CD4-positive, alpha-beta T cell (primary cell): ENCODE data around the gene HSPB6. TPM values are rescaled to one million over a fixed set of nuclear protein-coding genes. Genes with fewer than 3 reads are reported as not detected.

Experiments
- ATAC-seq: fragments of 200-7000 bp; cut with Tn5 transposase; one replicate; pipeline ENCODE4 v1.10.0; 2022; ENCODE audit warnings: mild to moderate bottlenecking; ENCODE audit not compliant: poor library complexity
- CTCF ChIA-PET: fragments of 350-600 bp; sonication (Branson Sonifier 250); formaldehyde crosslinking; loops from one replicate; lab custom pipeline; 2021; ENCODE audit warnings: antibody characterized with exemption, inconsistent platforms; lab: Charles Lee
- POLR2A ChIA-PET: fragments of 350-600 bp; sonication (Branson Sonifier 250); formaldehyde crosslinking; loops from one replicate; lab custom pipeline; 2021; ENCODE audit warnings: antibody characterized with exemption, inconsistent platforms; lab: Charles Lee
- DNase-seq, 14 experiments: peaks; one replicate each; pipeline ENCODE4 v3.0.0-alpha.2; 2013 to 2020; ENCODE audit warnings: mixed read lengths in 2 of 14
- H3K27ac ChIP-seq, 2 donors: one replicate each; pipeline versions ENCODE4 v1.5.1 to v1.7.0; 2013; ENCODE audit warnings: low read length in 2 of 2, low read depth in 1 of 2, mild to moderate bottlenecking in 1 of 2
- H3K27me3 ChIP-seq, 2 experiments: 1 replicate in 1 of 2; 2 replicates in 1 of 2; pipeline versions ENCODE4 v1.6.1 to v1.7.0; 2013; ENCODE audit warnings: low read length in 2 of 2, control low read depth in 1 of 2, mild to moderate bottlenecking in 1 of 2, moderate library complexity in 1 of 2; ENCODE audit not compliant: insufficient read depth in 2 of 2, control insufficient read depth in 1 of 2
- H3K36me3 ChIP-seq: one replicate; pipeline ENCODE4 v1.6.1; 2013; ENCODE audit warnings: low read length, control low read depth; ENCODE audit not compliant: insufficient read depth
- H3K4me1 ChIP-seq: one replicate; pipeline ENCODE4 v1.6.1; 2013; ENCODE audit warnings: low read length, control low read depth; ENCODE audit not compliant: insufficient read depth
- H3K4me3 ChIP-seq: one replicate; pipeline ENCODE4 v1.5.1; 2013; ENCODE audit warnings: mild to moderate bottlenecking, low read length, moderate library complexity
- H3K9me3 ChIP-seq, 2 experiments: 1 replicate in 1 of 2; 2 replicates in 1 of 2; pipeline versions ENCODE4 v1.6.1 to v1.7.0; 2013; ENCODE audit warnings: low read length in 2 of 2, mild to moderate bottlenecking in 2 of 2, control low read depth in 1 of 2, moderate library complexity in 1 of 2; ENCODE audit not compliant: control insufficient read depth in 1 of 2, insufficient read depth in 1 of 2
- H3K27ac Mint-ChIP-seq: one replicate; pipeline ENCODE4 v1.8.0; 2020; ENCODE audit warnings: mixed read lengths
- H3K27me3 Mint-ChIP-seq: one replicate; pipeline ENCODE4 v1.8.0; 2021; ENCODE audit warnings: mixed read lengths
- H3K36me3 Mint-ChIP-seq: one replicate; pipeline ENCODE4 v1.8.0; 2021; ENCODE audit warnings: low read depth, mixed read lengths
- H3K4me1 Mint-ChIP-seq: one replicate; pipeline ENCODE4 v1.8.0; 2021; ENCODE audit warnings: low read depth, mixed read lengths
- H3K4me3 Mint-ChIP-seq: one replicate; pipeline ENCODE4 v1.8.0; 2020; ENCODE audit warnings: mild to moderate bottlenecking, mixed read lengths
- H3K9me3 Mint-ChIP-seq: one replicate; pipeline ENCODE4 v1.8.0; 2020; ENCODE audit warnings: mixed read lengths
- CTCF ChIP-seq: fragments of 200-600 bp; IDR thresholded peaks from one replicate; pipeline ENCODE4 v1.8.0; 2022; ENCODE audit warnings: antibody characterized with exemption, mild to moderate bottlenecking
- intact Hi-C, 2 experiments: fragments of 100-400 bp; cut with DNase I in 1 of 2; cut with micrococcal nuclease in 1 of 2; formaldehyde crosslinking; loops; one replicate each; pipeline versions ENCODE4 v1.15.1 to v1.9.0; 2023 to 2025; cut with DNase I, micrococcal nuclease
- total RNA-seq, 174 experiments: library from RNA in 2 of 174; stranded (reverse) in 2 of 174; gene quantifications; one replicate each; pipeline ENCODE4 v1.2.3 and lab custom pipeline; 2021 to 2026

HSPB6 gene
- total RNA-seq, 2 experiments from 2014 or later = not detected

DNA sequence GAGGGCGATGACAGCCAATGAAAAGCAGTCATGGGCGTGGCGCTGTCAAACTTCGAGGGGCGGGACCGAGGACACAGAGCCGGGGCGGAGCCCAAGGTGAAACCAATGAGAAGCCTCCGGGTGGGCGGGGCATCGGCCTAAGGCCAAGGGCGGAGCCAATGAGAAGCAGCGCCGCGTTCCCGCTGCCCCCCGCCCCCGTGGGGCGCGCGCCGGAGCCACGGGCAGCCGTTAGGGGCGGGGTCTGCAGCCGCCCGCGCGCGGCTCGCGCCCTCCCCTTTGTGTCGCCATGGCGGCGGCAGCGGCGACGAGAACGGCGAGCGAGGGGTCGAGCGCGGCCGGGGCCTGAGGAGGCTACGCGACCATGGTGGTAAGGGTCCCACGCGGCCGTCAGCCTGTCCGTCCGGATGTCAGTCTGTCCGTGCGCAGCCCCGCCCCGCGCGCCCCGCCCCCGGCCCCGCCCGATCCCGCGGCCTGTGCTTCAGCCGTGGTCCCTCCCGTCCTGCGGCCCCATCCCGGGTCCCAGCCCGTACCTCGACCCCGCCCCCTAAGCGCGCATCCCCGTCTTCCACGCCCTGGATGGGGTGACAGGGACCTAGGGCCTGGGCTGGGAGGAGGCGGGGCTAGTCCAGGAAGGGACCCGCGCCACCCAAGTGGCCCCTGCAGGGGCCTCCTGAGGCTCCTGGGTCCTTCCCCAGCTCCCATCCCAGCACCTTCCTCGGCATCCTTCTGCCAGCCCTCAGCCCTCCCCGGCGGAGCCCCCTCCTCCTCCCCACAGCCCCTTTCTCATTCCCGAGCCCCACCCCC is 18.7 kb upstream of the HSPB6 start, which contains the start of gene ARHGAP33:
Gene ARHGAP33, plus strand, starts transcription at position 267 of the 804 bp plus-strand sequence. Its CDS starts 95 bp downstream, at position 362.
- H3K4me1 ChIP-seq = peaks cover 21% of the 10 kb centered on the region
- ChIA-PET POLR2A (interaction anchor here (1.3 kb wide), 1 partner anchor 31 kb away, joined by 4 read pairs; the partner anchor contains the start of gene U2AF1L4), CTCF (no interaction called here)
- ATAC-seq = peak; percentile 98
- intact Hi-C loops = loop anchor here (2.0 to 10.0 kb wide), 3 partner anchors 17 to 282 kb away; partner anchors contain the start of genes PROSER3 (in 2 of the 2) and LRFN3 (in 1 of the 2)
- H3K9me3 ChIP-seq = no peaks in the 10 kb centered on the region
- H3K4me3 Mint-ChIP-seq = peak within 1 kb of the TSS; percentile 90
- H3K27me3 Mint-ChIP-seq = no peaks in the 10 kb centered on the region
- peaks cover 3% of the 10 kb centered on the region for H3K36me3 Mint-ChIP-seq
- peaks cover 4% of the 10 kb centered on the region for H3K36me3 ChIP-seq
- no peaks in the 10 kb centered on the region for H3K27me3 ChIP-seq
- H3K4me1 Mint-ChIP-seq = peaks cover 24% of the 10 kb centered on the region
- no peak for TF ChIP-seq CTCF
- H3K4me3 ChIP-seq = peak within 1 kb of the TSS; percentile 69
- peak; percentile 96 to 100 (median 98) for DNase-seq
- no peak within 1 kb of the TSS for H3K27ac Mint-ChIP-seq
- no peaks in the 10 kb centered on the region for H3K9me3 Mint-ChIP-seq
- H3K27ac ChIP-seq = no peak within 1 kb of the TSS

DNA sequence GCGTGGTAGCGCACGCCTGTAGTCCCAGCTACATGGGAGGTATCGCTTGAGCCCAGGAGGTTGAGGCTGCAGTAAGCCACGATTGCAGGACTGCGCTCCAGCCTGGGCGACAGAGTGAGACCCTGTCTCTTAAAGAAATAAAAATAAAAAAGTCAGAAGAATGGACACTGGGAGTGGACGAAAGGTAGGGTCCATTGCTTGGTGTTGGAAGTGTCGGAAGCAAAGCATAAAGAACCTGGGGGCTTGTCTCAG is 18.1 kb upstream of the HSPB6 start:
- POLR2A ChIA-PET = no interaction called here

More for the DNA sequence above, 18.1 kb upstream of the HSPB6 start:
- Histone ChIP-seq H3K9me3 (no peaks in the 10 kb centered on the region), H3K4me3 (peak overlapping the region; percentile 69), H3K27me3 (no peaks in the 10 kb centered on the region), H3K4me1 (peaks cover 21% of the 10 kb centered on the region), H3K36me3 (peaks cover 4% of the 10 kb centered on the region), H3K27ac (no peak overlapping the region)
- Mint-ChIP-seq H3K27me3 (no peaks in the 10 kb centered on the region), H3K4me1 (peaks cover 24% of the 10 kb centered on the region), H3K27ac (no peak overlapping the region), H3K9me3 (no peaks in the 10 kb centered on the region), H3K4me3 (peak overlapping the region; percentile 90), H3K36me3 (peaks cover 3% of the 10 kb centered on the region)
- CTCF ChIA-PET = no interaction called here
- intact Hi-C loops = loop anchor here (2.0 to 10.0 kb wide), 3 partner anchors 16 to 282 kb away; partner anchors contain the start of genes PROSER3 (in 2 of the 2) and LRFN3 (in 1 of the 2)
- DNase-seq = no peak
- no peak for ATAC-seq
- TF ChIP-seq CTCF = no peak
